ENCODE data around the gene BNC2. TPM values are rescaled to one million over a fixed set of nuclear protein-coding genes. Genes with fewer than 3 reads are reported as not detected.

Gene BNC2
- total RNA-seq, 1 experiment from 2014 or later, result 11.7 TPM

DNA sequence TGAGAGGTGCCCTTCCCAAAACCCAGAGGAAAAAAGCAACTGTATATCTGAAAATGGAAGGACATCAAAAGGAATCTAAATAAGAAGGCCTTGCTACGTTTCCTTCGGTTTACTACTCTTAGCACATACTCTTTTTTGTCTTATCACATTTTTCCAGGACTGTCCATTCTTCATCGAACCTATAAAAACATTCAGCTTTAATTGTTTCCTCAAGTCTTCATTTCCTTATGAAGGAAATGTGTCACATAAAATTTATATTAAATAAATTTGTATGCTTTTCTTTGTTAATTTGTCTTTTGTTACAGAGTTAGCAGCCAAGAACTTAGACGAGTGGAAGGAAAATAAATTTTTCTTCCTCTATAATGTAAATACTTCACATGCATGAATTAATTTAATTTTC lies 255.0 kb downstream of the BNC2 start:
- POLR2A ChIA-PET (ENCODE audit: unreplicated experiment), result no interaction called here

GRCh38 chr9:16613605-16614004 lies 256.9 kb downstream of the BNC2 start:
- Histone ChIP-seq H3K9ac (ENCODE audit: low read length) (no peak overlapping the region), H3K4me1 (ENCODE audit: insufficient read depth, low read length) (no peaks in the 10 kb centered on the region), H3K4me2 (ENCODE audit: low read length) (no peak overlapping the region), H3K9me3 (ENCODE audit: low read length) (no peaks in the 10 kb centered on the region), H3K4me3 (ENCODE audit: low read length) (no peak overlapping the region), H3K36me3 (ENCODE audit: low read depth, low read length) (no peaks in the 10 kb centered on the region), H3K79me2 (ENCODE audit: low read length) (no peaks in the 10 kb centered on the region), H3K9me2 (replicated peaks; ENCODE audit: low read length) (no peaks in the 10 kb centered on the region), H3K27me3 (ENCODE audit: low read length) (no peaks in the 10 kb centered on the region), H2AFZ (ENCODE audit: low read length) (no peak overlapping the region), H3F3A (ENCODE audit: low read length, unreplicated experiment) (no peaks in the 10 kb centered on the region), H4K20me1 (ENCODE audit: low read length) (no peaks in the 10 kb centered on the region), H3K27ac (ENCODE audit: low read length) (no peak overlapping the region)
- ChIA-PET POLR2A (ENCODE audit: unreplicated experiment) (no interaction called here), CTCF (no interaction called here)
- TF ChIP-seq EZH2 (IDR thresholded peaks at IDR 0.05; ENCODE audit: low read length, unreplicated experiment), result no peak
- no peak for TF ChIP-seq EZH2phosphoT487 (IDR thresholded peaks at IDR 0.05; ENCODE audit: borderline replicate concordance, low read length)
- no peak for TF ChIP-seq CTCF (conservative IDR thresholded peaks at IDR 0.05; ENCODE audit: low read depth, low read length)
- intact Hi-C loops (cut with micrococcal nuclease), result no loop called here
- ATAC-seq (no peak), DNase-seq (no peak)
- no TSS peak for BruUV-seq (replicated peaks)

More for the DNA sequence above, 255.0 kb downstream of the BNC2 start:
- no TSS peak for BruUV-seq (replicated peaks)
- no peaks in the 10 kb centered on the region for H3K79me2 ChIP-seq (ENCODE audit: low read length)
- H3K27ac ChIP-seq (ENCODE audit: low read length), result no peak overlapping the region
- no peak for ATAC-seq
- no peaks in the 10 kb centered on the region for H3K27me3 ChIP-seq (ENCODE audit: low read length)
- no peaks in the 10 kb centered on the region for H3K4me1 ChIP-seq (ENCODE audit: insufficient read depth, low read length)
- TF ChIP-seq EZH2 (IDR thresholded peaks at IDR 0.05; ENCODE audit: low read length, unreplicated experiment) (no peak), CTCF (conservative IDR thresholded peaks at IDR 0.05; ENCODE audit: low read depth, low read length) (no peak), EZH2phosphoT487 (IDR thresholded peaks at IDR 0.05; ENCODE audit: borderline replicate concordance, low read length) (no peak)
- no peak overlapping the region for H3K9ac ChIP-seq (ENCODE audit: low read length)
- no peaks in the 10 kb centered on the region for H3F3A ChIP-seq (ENCODE audit: low read length, unreplicated experiment)
- H3K4me2 ChIP-seq (ENCODE audit: low read length), result no peak overlapping the region
- H4K20me1 ChIP-seq (ENCODE audit: low read length), result no peaks in the 10 kb centered on the region
- CTCF ChIA-PET, result no interaction called here
- H3K36me3 ChIP-seq (ENCODE audit: low read depth, low read length), result no peaks in the 10 kb centered on the region
- DNase-seq, result no peak
- H2AFZ ChIP-seq (ENCODE audit: low read length), result no peak overlapping the region
- intact Hi-C loops (cut with micrococcal nuclease), result no loop called here
- H3K4me3 ChIP-seq (ENCODE audit: low read length), result no peak overlapping the region
- H3K9me3 ChIP-seq (ENCODE audit: low read length), result no peaks in the 10 kb centered on the region
- no peaks in the 10 kb centered on the region for H3K9me2 ChIP-seq (replicated peaks; ENCODE audit: low read length)

DNA sequence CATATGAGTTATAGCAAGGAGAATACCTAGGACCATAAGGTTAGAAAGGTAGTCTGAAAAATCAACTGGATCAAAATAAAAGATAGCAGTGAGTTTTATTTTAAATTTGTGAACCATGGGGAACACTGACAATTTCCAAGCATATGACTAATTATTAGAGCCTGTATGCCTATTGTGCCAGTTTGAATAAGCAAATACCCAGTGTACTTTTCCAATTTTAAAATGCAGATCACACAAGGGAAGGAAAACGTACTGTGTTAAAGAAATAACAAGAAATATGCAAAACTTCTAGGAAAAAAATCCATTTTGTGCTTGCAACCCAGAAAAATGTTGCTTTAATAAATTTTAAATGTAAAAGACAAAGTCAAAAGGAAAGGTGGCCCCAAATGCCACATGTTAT lies 257.4 kb downstream of the BNC2 start:
- Histone ChIP-seq H3K27me3 (ENCODE audit: low read length) (no peaks in the 10 kb centered on the region), H3K9ac (ENCODE audit: low read length) (no peak overlapping the region), H2AFZ (ENCODE audit: low read length) (no peak overlapping the region), H4K20me1 (ENCODE audit: low read length) (no peaks in the 10 kb centered on the region), H3K27ac (ENCODE audit: low read length) (no peak overlapping the region), H3K4me2 (ENCODE audit: low read length) (no peak overlapping the region), H3F3A (ENCODE audit: low read length, unreplicated experiment) (no peaks in the 10 kb centered on the region), H3K9me3 (ENCODE audit: low read length) (no peaks in the 10 kb centered on the region), H3K4me1 (ENCODE audit: insufficient read depth, low read length) (no peaks in the 10 kb centered on the region), H3K79me2 (ENCODE audit: low read length) (no peaks in the 10 kb centered on the region), H3K36me3 (ENCODE audit: low read depth, low read length) (no peaks in the 10 kb centered on the region), H3K9me2 (replicated peaks; ENCODE audit: low read length) (no peaks in the 10 kb centered on the region), H3K4me3 (ENCODE audit: low read length) (no peak overlapping the region)
- TF ChIP-seq EZH2 (IDR thresholded peaks at IDR 0.05; ENCODE audit: low read length, unreplicated experiment), result no peak
- TF ChIP-seq CTCF (conservative IDR thresholded peaks at IDR 0.05; ENCODE audit: low read depth, low read length), result no peak
- no peak for TF ChIP-seq EZH2phosphoT487 (IDR thresholded peaks at IDR 0.05; ENCODE audit: borderline replicate concordance, low read length)
- intact Hi-C loops (cut with micrococcal nuclease), result no loop called here
- DNase-seq (no peak), ATAC-seq (no peak)
- POLR2A ChIA-PET (ENCODE audit: unreplicated experiment), result no interaction called here
- CTCF ChIA-PET, result no interaction called here
- BruUV-seq (replicated peaks), result no TSS peak
